ENCODE results near the gene IRAK2. TPM values are rescaled to one million over a fixed set of nuclear protein-coding genes. Genes with fewer than 3 reads are reported as not detected.

Gene IRAK2
- total and polyA plus RNA-seq, 3 donors from 2014 or later = 2.1 to 3.8 (median 3.7) TPM

GRCh38 chr3:10274601-10275000, 109.9 kb downstream of the IRAK2 start:
- no peak for TF ChIP-seq CTCF (IDR thresholded peaks at IDR 0.05)
- TF ChIP-seq POLR2A (IDR thresholded peaks at IDR 0.05) = no peak
- Histone ChIP-seq H3K36me3 (ENCODE audit: low read depth, missing control alignments) (no peaks in the 10 kb centered on the region), H3K4me1 (peaks cover 6% of the 10 kb centered on the region), H3K9me3 (no peaks in the 10 kb centered on the region), H3K27me3 (no peaks in the 10 kb centered on the region), H3K4me3 (no peak overlapping the region), H3K27ac (no peak overlapping the region)
- no peak for DNase-seq
- WGBS, 2 donors = 76 to 88% methylated on average over 1 of the region's 1 CpG
- intact Hi-C loops (cut with DNase I; ENCODE audit: low total_unique reads) = no loop called here

- WGBS, 2 donors = 83 to 89% methylated on average over 3 of the region's 3 CpGs
- Histone ChIP-seq H3K36me3 (ENCODE audit: low read depth, missing control alignments) (no peaks in the 10 kb centered on the region), H3K4me3 (no peak overlapping the region), H3K9me3 (no peaks in the 10 kb centered on the region), H3K27me3 (no peaks in the 10 kb centered on the region), H3K27ac (no peak overlapping the region), H3K4me1 (peaks cover 6% of the 10 kb centered on the region)
- intact Hi-C loops (cut with DNase I; ENCODE audit: low total_unique reads) = no loop called here
- TF ChIP-seq CTCF (IDR thresholded peaks at IDR 0.05) (no peak), POLR2A (IDR thresholded peaks at IDR 0.05) (no peak)
- no peak for DNase-seq
Observed at GRCh38 chr3:10277115-10277625, 112.5 kb downstream of the IRAK2 start.

GRCh38 chr3:10278501-10278900, 113.8 kb downstream of the IRAK2 start:
- WGBS, 2 donors = 100% methylated on average over 1 of the region's 1 CpG; no CpG with 5 or more reads in 1 of the 2 donors
- Histone ChIP-seq H3K36me3 (ENCODE audit: low read depth, missing control alignments) (no peaks in the 10 kb centered on the region), H3K4me1 (peaks cover 6% of the 10 kb centered on the region), H3K27me3 (no peaks in the 10 kb centered on the region), H3K27ac (no peak overlapping the region), H3K9me3 (no peaks in the 10 kb centered on the region), H3K4me3 (no peak overlapping the region)
- TF ChIP-seq CTCF (IDR thresholded peaks at IDR 0.05) (no peak), POLR2A (IDR thresholded peaks at IDR 0.05) (no peak)
- intact Hi-C loops (cut with DNase I; ENCODE audit: low total_unique reads) = no loop called here
- DNase-seq = no peak

GRCh38 chr3:10279384-10280176, 114.9 kb downstream of the IRAK2 start:
- DNase-seq = no peak
- no peaks in the 10 kb centered on the region for H3K9me3 ChIP-seq
- intact Hi-C loops (cut with DNase I; ENCODE audit: low total_unique reads) = no loop called here
- WGBS, 2 donors = 82 to 90% methylated on average over 13 of the region's 13 CpGs
- no peak overlapping the region for H3K4me3 ChIP-seq
- no peaks in the 10 kb centered on the region for H3K4me1 ChIP-seq
- no peak overlapping the region for H3K27ac ChIP-seq
- H3K27me3 ChIP-seq = no peaks in the 10 kb centered on the region
- no peaks in the 10 kb centered on the region for H3K36me3 ChIP-seq (ENCODE audit: low read depth, missing control alignments)
- TF ChIP-seq POLR2A (IDR thresholded peaks at IDR 0.05) (no peak), CTCF (IDR thresholded peaks at IDR 0.05) (no peak)

- no peak for TF ChIP-seq CTCF (IDR thresholded peaks at IDR 0.05)
- no peak for TF ChIP-seq POLR2A (IDR thresholded peaks at IDR 0.05)
- H3K27ac ChIP-seq = no peak overlapping the region
- no peaks in the 10 kb centered on the region for H3K9me3 ChIP-seq
- H3K4me3 ChIP-seq = no peak overlapping the region
- H3K4me1 ChIP-seq = no peaks in the 10 kb centered on the region
- H3K36me3 ChIP-seq (ENCODE audit: low read depth, missing control alignments) = no peaks in the 10 kb centered on the region
- intact Hi-C loops (cut with DNase I; ENCODE audit: low total_unique reads) = no loop called here
- DNase-seq = no peak
- no peaks in the 10 kb centered on the region for H3K27me3 ChIP-seq
- 82 to 89% methylated on average over 5 of the region's 5 CpGs for WGBS, 2 donors
Observed at GRCh38 chr3:10280177-10280529, 115.4 kb downstream of the IRAK2 start.
